SK-N-SH (cell line): Measurements from ENCODE around the gene DONSON. TPM values are rescaled to one million over a fixed set of nuclear protein-coding genes. Genes with fewer than 3 reads are reported as not detected.

Experiments used
- CTCF ChIA-PET: fragments of 300-600, 350-600 bp; formaldehyde crosslinking; extraction: SDS; loops from one replicate; lab custom pipeline; 2021; lab: Yijun Ruan, JAX
- POLR2A ChIA-PET: fragments of 350-600 bp; sonication (Branson Sonifier 250); formaldehyde crosslinking; extraction: SDS; loops from one replicate; lab custom pipeline; 2020; ENCODE audit warnings: antibody characterized with exemption, inconsistent platforms; lab: Yijun Ruan, JAX
- DNase-seq: peaks from one replicate; pipeline ENCODE4 v3.0.0; 2012
- H2AFZ ChIP-seq: fragments of 200-600 bp; sonication (generic); 2 replicates; pipeline ENCODE4 v1.8.1; 2016; ENCODE audit warnings: antibody characterized with exemption, mild to moderate bottlenecking, low read depth
- H3F3A ChIP-seq: fragments of 200-600 bp; sonication (generic); replicated peaks from 2 replicates; pipeline ENCODE3; 2016; ENCODE audit warnings: antibody characterized with exemption, mild to moderate bottlenecking; ENCODE audit not compliant: insufficient read depth
- H3K27ac ChIP-seq, 2 experiments: fragments of 200-500 bp in 1 of 2; fragments of 200-600 bp in 1 of 2; sonication (Bioruptor generic) in 1 of 2; sonication (generic), shearing (Covaris generic) in 1 of 2; 2 replicates each; pipeline versions ENCODE4 v1.5.1 to v1.6.1; 2014 to 2016; ENCODE audit warnings: low read depth in 2 of 2, inconsistent platforms in 1 of 2, low read length in 1 of 2, mild to moderate bottlenecking in 1 of 2, mixed read lengths in 1 of 2
- H3K27me3 ChIP-seq: fragments of 200-600 bp; sonication (generic), shearing (Covaris generic); 2 replicates; pipeline ENCODE4 v1.6.1; 2016; ENCODE audit warnings: mixed run types; ENCODE audit not compliant: insufficient read depth
- H3K36me3 ChIP-seq, 2 experiments: fragments of 200-500 bp in 1 of 2; fragments of 200-600 bp in 1 of 2; sonication (Bioruptor generic) in 1 of 2; sonication (generic) in 1 of 2; replicated peaks in 1 of 2; 2 replicates each; pipeline versions ENCODE3 to v1.5.1; 2014 to 2016; ENCODE audit warnings: low read length in 1 of 2, mild to moderate bottlenecking in 1 of 2; ENCODE audit not compliant: insufficient read depth in 2 of 2, control insufficient read depth in 1 of 2
- H3K4me1 ChIP-seq, 2 experiments: fragments of 200-500 bp in 1 of 2; fragments of 200-600 bp in 1 of 2; sonication (Bioruptor generic) in 1 of 2; sonication (generic), shearing (Covaris generic) in 1 of 2; 2 replicates each; pipeline versions ENCODE4 v1.5.1 to v1.6.1; 2014 to 2016; ENCODE audit warnings: low read depth in 1 of 2, low read length in 1 of 2, mixed run types in 1 of 2; ENCODE audit not compliant: insufficient read depth in 2 of 2, control insufficient read depth in 1 of 2
- H3K4me2 ChIP-seq: fragments of 200-600 bp; sonication (generic), shearing (Covaris generic); 2 replicates; pipeline ENCODE4 v1.6.1; 2017; ENCODE audit warnings: mixed run types
- H3K4me3 ChIP-seq, 2 experiments: fragments of 200-500 bp in 1 of 2; fragments of 200-600 bp in 1 of 2; sonication (Bioruptor generic) in 1 of 2; sonication (generic), shearing (Covaris generic) in 1 of 2; 2 replicates each; pipeline versions ENCODE4 v1.5.1 to v1.8.1; 2014 to 2016; ENCODE audit warnings: low read depth in 2 of 2, inconsistent platforms in 1 of 2, low read length in 1 of 2, mild to moderate bottlenecking in 1 of 2, mixed read lengths in 1 of 2, moderate library complexity in 1 of 2
- H3K79me2 ChIP-seq: fragments of 200-600 bp; sonication (generic); 2 replicates; pipeline ENCODE4 v1.8.1; 2017; ENCODE audit warnings: mild to moderate bottlenecking; ENCODE audit not compliant: insufficient read depth
- H3K9ac ChIP-seq: fragments of 200-600 bp; sonication (generic); 2 replicates; pipeline ENCODE4 v1.6.1; 2017; ENCODE audit warnings: mixed run types
- H3K9me2 ChIP-seq: fragments of 200-600 bp; sonication (generic); 2 replicates; pipeline ENCODE4 v1.6.1; 2017; ENCODE audit warnings: mixed run types
- H3K9me3 ChIP-seq: fragments of 200-600 bp; sonication (generic); 2 replicates; pipeline ENCODE4 v1.6.1; 2017; ENCODE audit warnings: mixed run types, mild to moderate bottlenecking, moderate library complexity
- H4K20me1 ChIP-seq: fragments of 200-600 bp; sonication (generic); 2 replicates; pipeline ENCODE4 v1.6.1; 2017; ENCODE audit warnings: mild to moderate bottlenecking, mixed run types; ENCODE audit not compliant: insufficient read depth
- NRF1 ChIP-seq: IDR thresholded peaks from 2 replicates; pipeline ENCODE4 v1.6.1; 2012; ENCODE audit warnings: low read depth, mild to moderate bottlenecking, low read length
- RCOR1 ChIP-seq: fragments of 150-350 bp; IDR thresholded peaks from 2 replicates; pipeline ENCODE4 v1.6.1; 2017; ENCODE audit warnings: antibody characterized with exemption, low read length
- RXRA ChIP-seq: IDR thresholded peaks from 2 replicates; pipeline ENCODE4 v1.4.0; 2012; ENCODE audit warnings: low read depth, mild to moderate bottlenecking, borderline replicate concordance
- SMC3 ChIP-seq: IDR thresholded peaks from 2 replicates; pipeline ENCODE4 v1.6.1; 2012; ENCODE audit warnings: low read depth, low read length, improper control_type of control experiment
- WGBS: methylation state at CpG from one replicate; pipeline ENCODE4 v1.1.6; 2017; ENCODE audit warnings: low lambda C conversion rate; 5-methylcytosine and 5-hydroxymethylcytosine counted together
- polyA plus RNA-seq, 3 experiments: library from polyadenylated mRNA; depleted of rRNA; stranded (reverse); fragments of >200 nt; gene quantifications; 2 replicates each; pipeline ENCODE4 v1.2.3, GENCODE V29; 2012
- TF ChIP-seq, protein P1 (sequence below): fragments of 200-600 bp; sonication (generic); IDR thresholded peaks from 2 replicates; pipeline ENCODE4 v1.6.1; 2017; ENCODE audit warnings: antibody characterized with exemption, mild to moderate bottlenecking, moderate library complexity
- TF ChIP-seq, protein P2 (sequence below): IDR thresholded peaks from 2 replicates; pipeline ENCODE4 v1.4.0; 2012; ENCODE audit warnings: low read depth
- TF ChIP-seq, protein P3 (sequence below): fragments of 150-350 bp; IDR thresholded peaks from 2 replicates; pipeline ENCODE4 v1.6.1; 2017; ENCODE audit warnings: antibody characterized with exemption, low read length, low read depth, borderline replicate concordance
- TF ChIP-seq, protein P4 (sequence below): IDR thresholded peaks from 2 replicates; pipeline ENCODE4 v1.6.1; 2012; ENCODE audit warnings: mild to moderate bottlenecking, low read depth, low read length, moderate library complexity

Gene DONSON
- polyA plus RNA-seq, 1 of the 3 experiments (the other 2 are of a cell fraction), result 17.3 TPM

DNA sequence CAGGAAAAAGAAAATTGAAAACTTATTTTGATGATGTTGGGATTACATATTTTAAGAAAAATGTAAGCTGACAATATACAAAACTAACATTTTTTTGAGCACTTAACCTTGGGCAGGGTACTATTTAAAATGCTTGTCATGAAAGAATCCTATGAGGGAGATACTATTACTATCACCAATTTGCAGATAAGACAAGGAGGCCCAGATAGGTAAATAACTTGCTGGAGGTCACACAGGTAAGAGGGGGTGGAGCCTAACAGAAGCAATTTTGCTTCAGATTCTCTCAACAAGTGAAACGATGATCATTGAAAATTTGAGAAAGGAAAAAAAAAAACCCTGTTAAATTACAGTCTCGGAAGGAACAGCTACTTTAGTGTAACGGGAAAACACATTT, 47.8 kb downstream of the DONSON start:
- H2AFZ ChIP-seq, result peak overlapping the region; percentile 67; the same call in 1 of the 2 replicates
- peak overlapping the region; percentile 78; a peak in 3 of 4 replicates for H3K4me3 ChIP-seq
- CTCF ChIA-PET, result no interaction called here
- H3K27ac ChIP-seq, result peak overlapping the region in 1 of 2 experiments; percentile 99; a peak in 2 of 4 replicates
- 23% methylated on average over 3 of the region's 3 CpGs for WGBS
- POLR2A ChIA-PET, result no interaction called here
- TF ChIP-seq, protein P1, sequence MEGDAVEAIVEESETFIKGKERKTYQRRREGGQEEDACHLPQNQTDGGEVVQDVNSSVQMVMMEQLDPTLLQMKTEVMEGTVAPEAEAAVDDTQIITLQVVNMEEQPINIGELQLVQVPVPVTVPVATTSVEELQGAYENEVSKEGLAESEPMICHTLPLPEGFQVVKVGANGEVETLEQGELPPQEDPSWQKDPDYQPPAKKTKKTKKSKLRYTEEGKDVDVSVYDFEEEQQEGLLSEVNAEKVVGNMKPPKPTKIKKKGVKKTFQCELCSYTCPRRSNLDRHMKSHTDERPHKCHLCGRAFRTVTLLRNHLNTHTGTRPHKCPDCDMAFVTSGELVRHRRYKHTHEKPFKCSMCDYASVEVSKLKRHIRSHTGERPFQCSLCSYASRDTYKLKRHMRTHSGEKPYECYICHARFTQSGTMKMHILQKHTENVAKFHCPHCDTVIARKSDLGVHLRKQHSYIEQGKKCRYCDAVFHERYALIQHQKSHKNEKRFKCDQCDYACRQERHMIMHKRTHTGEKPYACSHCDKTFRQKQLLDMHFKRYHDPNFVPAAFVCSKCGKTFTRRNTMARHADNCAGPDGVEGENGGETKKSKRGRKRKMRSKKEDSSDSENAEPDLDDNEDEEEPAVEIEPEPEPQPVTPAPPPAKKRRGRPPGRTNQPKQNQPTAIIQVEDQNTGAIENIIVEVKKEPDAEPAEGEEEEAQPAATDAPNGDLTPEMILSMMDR, result no peak
- no peak for TF ChIP-seq SMC3
- no peak for TF ChIP-seq NRF1
- TF ChIP-seq, protein P2, sequence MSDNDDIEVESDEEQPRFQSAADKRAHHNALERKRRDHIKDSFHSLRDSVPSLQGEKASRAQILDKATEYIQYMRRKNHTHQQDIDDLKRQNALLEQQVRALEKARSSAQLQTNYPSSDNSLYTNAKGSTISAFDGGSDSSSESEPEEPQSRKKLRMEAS, result no peak
- TF ChIP-seq, protein P3, sequence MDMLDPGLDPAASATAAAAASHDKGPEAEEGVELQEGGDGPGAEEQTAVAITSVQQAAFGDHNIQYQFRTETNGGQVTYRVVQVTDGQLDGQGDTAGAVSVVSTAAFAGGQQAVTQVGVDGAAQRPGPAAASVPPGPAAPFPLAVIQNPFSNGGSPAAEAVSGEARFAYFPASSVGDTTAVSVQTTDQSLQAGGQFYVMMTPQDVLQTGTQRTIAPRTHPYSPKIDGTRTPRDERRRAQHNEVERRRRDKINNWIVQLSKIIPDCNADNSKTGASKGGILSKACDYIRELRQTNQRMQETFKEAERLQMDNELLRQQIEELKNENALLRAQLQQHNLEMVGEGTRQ, result no peak
- TF ChIP-seq RCOR1, result no peak
- no peaks in the 10 kb centered on the region for H3K27me3 ChIP-seq
- peaks cover 31 to 32% of the 10 kb centered on the region in 2 experiments for H3K36me3 ChIP-seq
- H3K9me2 ChIP-seq, result no peaks in the 10 kb centered on the region
- peaks cover 84% of the 10 kb centered on the region for H3K79me2 ChIP-seq
- peak overlapping the region; percentile 98 for H3K4me2 ChIP-seq
- peaks cover 6% of the 10 kb centered on the region in 2 experiments; a peak in 2 of 4 replicates for H3K4me1 ChIP-seq
- H3K9me3 ChIP-seq, result no peaks in the 10 kb centered on the region
- no peak for DNase-seq
- peaks cover 24% of the 10 kb centered on the region for H4K20me1 ChIP-seq
- H3F3A ChIP-seq, result peaks cover 30% of the 10 kb centered on the region
- peak overlapping the region; percentile 97; the same call in 1 of the 2 replicates for H3K9ac ChIP-seq

DNA sequence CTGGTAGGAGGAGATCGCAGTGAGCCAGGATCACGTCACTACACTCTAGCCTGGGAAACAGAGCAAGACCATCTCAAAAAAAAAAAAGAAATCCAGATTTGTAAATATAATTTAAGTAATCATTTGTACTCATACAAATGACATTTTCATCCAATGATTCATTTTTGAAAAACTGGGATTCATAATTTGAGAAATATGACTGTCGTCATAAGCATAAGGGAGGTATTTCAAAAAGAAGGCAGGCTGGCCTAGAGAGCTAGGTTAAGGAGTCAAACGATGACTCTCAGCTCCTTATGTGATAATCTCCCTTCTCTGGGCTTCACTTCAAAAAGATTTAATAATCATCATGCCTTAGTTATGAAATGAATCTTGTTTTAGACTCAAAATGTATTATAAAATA, 48.9 kb downstream of the DONSON start:
- Histone ChIP-seq H3F3A (peaks cover 30% of the 10 kb centered on the region), H4K20me1 (peaks cover 13% of the 10 kb centered on the region), H2AFZ (no peak overlapping the region), H3K27me3 (no peaks in the 10 kb centered on the region), H3K9ac (no peak overlapping the region), H3K36me3 (peaks cover 41 to 42% of the 10 kb centered on the region in 2 experiments), H3K79me2 (peaks cover 79% of the 10 kb centered on the region), H3K4me1 (peaks cover 0 to 2% of the 10 kb centered on the region in 2 experiments; a peak in 1 of 4 replicates), H3K4me3 (no peak overlapping the region), H3K9me3 (no peaks in the 10 kb centered on the region), H3K27ac (peak overlapping the region in 1 of 2 experiments; percentile 99; a peak in 2 of 4 replicates)
- POLR2A ChIA-PET, result no interaction called here
- DNase-seq, result no peak
- TF ChIP-seq, protein P4, sequence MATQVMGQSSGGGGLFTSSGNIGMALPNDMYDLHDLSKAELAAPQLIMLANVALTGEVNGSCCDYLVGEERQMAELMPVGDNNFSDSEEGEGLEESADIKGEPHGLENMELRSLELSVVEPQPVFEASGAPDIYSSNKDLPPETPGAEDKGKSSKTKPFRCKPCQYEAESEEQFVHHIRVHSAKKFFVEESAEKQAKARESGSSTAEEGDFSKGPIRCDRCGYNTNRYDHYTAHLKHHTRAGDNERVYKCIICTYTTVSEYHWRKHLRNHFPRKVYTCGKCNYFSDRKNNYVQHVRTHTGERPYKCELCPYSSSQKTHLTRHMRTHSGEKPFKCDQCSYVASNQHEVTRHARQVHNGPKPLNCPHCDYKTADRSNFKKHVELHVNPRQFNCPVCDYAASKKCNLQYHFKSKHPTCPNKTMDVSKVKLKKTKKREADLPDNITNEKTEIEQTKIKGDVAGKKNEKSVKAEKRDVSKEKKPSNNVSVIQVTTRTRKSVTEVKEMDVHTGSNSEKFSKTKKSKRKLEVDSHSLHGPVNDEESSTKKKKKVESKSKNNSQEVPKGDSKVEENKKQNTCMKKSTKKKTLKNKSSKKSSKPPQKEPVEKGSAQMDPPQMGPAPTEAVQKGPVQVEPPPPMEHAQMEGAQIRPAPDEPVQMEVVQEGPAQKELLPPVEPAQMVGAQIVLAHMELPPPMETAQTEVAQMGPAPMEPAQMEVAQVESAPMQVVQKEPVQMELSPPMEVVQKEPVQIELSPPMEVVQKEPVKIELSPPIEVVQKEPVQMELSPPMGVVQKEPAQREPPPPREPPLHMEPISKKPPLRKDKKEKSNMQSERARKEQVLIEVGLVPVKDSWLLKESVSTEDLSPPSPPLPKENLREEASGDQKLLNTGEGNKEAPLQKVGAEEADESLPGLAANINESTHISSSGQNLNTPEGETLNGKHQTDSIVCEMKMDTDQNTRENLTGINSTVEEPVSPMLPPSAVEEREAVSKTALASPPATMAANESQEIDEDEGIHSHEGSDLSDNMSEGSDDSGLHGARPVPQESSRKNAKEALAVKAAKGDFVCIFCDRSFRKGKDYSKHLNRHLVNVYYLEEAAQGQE, result no peak
- TF ChIP-seq RXRA, result no peak
- TF ChIP-seq, protein P1, result no peak
- TF ChIP-seq, all 33 proteins: peak for 0
- no peaks in the 10 kb centered on the region for H3K9me2 ChIP-seq
- CTCF ChIA-PET, result no interaction called here
- 74% methylated on average over 4 of the region's 4 CpGs for WGBS
- H3K4me2 ChIP-seq, result no peak overlapping the region
